ENCODE data around the gene CAMK2A.

CAMK2A gene

DNA sequence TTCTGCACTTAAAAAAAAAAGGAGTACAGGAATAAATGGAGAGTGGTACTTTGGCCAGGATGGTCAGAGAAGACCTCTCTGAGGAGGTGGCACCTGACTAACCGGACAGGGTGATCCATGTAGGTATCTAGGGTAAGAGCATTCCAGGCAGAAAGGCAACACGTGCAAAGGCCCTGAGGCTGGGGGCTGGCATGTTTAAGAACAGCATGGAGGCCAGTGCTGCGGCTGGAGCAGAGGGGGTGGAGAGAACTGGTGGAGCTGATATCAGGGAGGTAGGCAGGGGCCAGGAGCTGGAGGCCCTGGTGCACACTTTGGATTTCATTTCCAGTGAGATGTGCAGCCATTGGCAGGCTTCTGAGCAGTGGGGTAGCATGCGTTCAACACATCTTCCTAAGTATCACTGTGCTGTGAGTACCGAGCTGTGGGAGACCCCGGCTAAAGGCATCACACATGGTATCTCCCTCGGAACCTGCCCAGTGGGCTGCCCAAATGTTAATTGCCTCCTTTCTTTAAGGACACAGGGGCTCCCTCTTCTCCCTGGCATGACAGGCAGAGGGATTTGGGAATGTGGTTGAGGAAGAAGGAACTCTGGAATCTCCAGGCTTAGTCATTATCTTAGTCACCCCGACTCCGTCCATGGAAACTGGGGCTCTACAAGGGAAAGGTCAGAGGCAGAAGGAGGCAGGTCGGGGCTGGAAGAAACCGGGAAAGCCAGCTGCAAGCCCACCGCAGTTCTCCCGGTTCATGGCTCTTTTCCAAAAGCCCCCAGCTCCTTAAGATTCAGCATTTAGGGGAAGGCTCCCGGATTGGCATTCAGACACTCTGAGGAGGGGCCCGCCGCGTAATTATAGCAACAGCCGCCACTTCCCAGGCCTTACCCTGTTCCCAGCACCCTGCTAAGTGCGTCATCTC, 81.1 kb downstream of the CAMK2A start:
- DNase-seq = no peak

DNA sequence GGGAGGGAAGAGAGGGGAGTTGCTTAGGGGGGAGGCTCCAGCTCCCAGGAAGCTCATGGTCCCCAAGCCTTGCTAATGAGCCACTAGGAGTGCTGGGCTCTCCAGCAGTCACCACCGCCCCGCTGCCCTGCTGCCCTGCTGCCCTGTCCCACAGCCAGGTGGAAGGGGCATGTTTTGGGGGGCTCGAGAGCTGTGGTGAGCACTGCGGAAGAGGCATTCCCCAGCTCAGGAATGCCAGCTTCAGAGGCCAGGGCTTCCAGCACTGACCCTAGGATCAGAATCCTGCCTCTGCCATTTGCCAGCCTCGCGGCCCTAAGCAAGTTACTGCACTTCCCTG, 82.8 kb downstream of the CAMK2A start:
- no peak for DNase-seq

DNA sequence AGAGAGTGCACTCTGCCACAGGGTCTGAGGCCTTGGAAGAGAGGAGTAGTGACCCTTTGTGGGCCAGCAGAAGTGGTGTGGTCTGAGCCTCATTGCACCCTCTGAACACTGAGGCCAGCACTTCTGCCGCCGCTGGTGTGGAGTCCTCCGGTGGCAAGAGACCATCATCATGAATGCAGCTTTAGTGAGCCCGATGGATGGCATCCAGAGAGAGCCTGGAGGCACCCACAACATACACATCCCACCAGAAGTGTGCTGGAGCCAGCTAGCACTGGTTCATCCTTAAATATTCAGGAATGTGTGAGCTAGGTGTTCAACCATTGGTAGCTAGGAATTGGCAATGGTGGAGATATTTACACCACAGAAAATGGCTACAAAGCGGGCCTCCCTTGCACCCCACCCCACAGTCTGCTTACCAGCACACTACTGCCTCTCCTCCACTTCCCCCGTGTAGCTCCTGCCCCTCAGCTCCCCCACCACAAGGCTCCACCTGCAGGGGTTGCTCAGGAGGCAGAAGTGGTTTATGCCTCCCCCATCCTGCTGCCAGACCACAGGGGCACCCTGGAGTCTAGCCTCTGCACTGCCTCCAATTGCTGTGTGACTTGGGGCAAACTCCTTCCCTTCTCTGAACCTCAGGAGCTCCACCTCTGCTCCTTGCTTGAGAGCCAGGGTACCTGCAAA, 83.3 kb downstream of the CAMK2A start:
- no peak for DNase-seq

DNA sequence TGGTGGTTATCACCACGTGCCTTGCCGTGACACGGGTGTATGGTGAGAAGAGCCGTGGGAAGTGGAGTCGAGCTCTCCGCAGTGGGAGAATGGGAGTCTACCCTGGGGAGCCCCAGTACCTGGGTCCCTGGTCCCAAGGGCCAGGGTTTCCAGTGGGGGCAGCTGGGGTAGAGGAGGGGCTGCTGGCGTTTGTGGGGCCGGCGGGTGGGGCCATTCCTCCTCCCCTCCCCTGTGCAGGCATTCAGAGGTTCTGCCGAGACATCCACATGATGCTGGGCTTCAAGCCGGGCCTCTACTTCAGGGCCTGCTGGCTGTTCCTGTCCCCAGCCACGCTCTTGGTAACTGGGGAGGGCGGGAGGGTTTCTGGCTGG, 85.0 kb downstream of the CAMK2A start:
- DNase-seq = no peak

DNA sequence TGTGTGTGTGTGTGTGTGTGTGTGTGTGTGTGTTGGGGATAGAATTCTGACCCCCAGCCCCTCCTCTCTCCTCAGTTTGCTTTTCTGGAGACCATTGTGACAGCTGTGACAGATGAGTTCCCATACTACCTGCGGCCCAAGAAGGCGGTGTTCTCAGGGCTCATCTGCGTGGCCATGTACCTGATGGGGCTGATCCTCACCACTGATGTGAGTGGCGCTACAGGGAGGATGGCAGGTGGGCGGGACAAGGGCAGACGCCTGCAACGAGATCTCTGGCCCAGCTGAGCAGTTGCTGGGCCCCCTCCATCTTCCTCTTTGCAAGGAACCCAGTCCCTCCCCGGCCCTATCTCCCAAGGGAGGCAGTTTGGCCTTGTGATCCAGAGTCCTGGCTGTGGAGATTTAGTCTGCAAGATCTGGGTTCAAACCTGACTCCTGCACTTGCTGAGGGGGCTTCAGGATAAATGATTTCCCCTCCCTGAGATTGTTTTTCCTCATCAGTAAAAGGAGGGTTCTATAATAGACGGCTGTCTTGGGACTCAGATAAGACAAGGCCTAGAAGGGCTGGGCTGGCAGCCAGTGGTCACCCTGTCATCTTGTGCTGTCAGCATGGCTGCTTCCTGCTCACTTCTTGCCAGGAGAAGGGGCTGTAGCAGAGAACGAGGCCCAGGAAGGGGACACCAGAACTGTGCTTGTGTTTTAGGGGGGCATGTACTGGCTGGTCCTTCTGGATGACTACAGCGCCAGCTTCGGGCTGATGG, 85.6 kb downstream of the CAMK2A start:
- DNase-seq = no peak

DNA sequence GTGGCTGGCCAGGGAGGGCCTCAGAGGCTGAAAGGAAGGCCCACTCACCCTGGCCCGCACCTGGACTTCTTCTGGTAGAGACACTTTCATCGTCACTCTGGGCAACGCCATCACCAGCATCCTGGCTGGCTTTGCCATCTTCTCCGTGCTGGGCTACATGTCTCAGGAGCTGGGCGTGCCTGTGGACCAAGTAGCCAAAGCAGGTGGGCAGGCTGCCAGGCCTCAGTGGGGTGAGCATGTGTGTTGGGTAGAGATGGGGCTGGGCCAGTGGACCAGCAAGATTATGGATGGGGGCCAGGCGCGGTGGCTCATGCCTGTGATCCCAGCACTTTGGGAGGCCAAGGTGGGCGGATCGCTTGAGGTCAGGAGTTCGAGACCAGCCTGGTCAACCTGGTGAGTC, 87.1 kb downstream of the CAMK2A start:
- no peak for DNase-seq

DNA sequence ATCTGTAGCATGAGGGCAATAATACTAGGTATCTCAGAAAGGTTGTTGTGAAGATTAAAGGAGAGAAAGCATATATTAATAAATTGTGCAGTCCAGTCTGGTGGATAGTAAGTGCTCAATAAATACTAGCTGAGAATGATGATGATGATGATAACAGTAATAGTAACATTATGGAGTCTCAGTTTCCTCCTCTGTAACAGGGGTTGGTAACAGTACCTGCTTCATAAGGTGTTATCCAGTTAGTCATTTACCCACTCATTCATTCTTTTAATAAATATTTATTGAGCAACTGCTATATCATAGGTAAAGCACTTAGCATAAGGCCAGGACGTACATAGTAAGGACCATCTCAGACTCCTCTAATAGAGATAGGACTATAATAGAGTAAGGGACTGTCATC, 92.1 kb downstream of the CAMK2A start:
- no peak for DNase-seq

DNA sequence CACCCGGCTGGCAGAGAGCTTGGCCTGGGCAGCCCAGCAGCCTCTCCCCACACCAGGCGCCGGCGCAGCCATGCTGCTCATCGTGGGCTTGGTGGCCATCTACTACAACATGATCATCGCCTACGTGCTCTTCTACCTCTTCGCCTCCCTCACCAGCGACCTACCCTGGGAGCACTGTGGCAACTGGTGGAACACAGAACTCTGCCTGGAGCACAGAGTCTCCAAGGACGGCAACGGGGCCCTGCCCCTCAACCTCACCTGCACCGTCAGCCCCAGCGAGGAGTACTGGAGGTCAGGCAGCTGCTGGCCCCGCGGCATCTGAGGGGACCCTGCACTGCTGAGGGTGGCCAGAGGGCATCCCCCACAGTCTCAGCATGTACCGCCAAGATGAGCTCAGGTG, 92.6 kb downstream of the CAMK2A start:
- no peak for DNase-seq

DNA sequence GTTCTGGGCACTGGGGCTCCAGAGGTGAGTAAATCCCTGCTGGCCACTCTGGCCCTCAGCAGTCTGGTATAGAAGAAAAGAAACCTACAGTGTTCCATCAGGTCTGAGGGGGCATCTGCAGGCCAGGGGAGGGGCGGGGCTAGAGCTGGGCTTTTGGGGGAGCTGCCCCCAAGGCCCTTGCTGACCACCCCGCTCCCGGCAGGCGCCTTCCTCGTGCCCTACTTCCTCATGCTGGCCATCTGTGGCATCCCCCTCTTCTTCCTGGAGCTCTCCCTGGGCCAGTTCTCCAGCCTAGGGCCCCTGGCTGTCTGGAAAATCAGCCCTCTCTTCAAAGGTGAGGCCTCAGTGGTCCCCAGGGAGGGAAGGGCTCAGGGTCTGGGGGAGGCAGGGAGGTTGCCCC, 93.1 kb downstream of the CAMK2A start:
- DNase-seq = no peak

DNA sequence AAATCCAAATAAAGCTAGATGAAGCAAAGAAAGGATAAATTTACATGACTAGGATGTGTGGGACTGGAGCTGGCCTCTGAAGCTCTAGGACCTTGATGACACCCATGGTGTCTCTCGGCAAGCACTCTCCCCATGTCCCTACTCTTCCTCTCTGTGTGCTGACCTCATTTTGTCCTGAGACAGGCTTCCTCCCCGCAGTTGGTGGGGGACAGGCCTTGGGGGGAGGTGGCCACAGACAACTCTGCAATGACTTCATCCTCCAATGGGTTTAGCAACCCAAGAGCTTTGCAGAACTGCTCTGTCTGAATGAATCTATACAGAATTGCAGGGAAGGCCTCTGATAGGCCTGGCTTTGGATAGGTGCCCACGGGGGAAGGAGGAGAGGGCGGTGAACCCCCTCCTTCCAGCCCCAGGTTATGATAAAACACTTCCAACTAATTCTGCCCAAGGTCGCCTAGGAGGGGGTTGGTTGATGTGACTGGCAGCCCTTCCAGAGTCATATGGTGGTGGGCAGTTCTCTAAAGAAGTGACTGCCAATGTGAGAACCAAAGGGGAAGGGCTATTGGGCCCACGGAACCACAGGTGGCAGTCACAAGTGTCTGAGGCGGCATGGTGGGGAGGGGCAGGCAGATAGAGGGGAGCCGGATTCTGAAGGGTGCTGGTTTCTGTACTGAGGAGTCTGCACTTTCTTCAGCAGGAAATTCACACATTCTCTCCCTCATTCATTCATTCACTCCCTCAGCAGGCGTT, 93.7 kb downstream of the CAMK2A start:
- no peak for DNase-seq

DNA sequence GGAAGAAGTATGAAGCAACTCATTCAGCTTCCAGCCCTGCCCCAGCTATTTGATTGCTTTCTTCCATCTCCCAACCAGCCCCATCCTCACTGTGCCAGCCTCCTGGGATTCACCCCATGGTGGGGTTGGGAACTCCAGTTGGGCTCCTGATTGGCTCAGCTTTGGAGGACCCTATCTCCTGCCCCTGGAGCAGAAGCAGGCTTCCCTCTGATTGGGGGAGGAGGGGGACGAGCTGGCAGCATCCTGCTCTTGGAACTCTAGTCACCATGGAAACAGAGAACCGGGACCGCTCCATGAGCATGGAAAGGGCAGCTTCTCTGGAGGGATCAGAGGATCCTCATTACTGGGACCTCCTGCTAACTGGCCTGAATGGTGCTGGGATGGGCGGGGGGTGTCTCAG, 97.1 kb downstream of the CAMK2A start:
- DNase-seq = no peak

DNA sequence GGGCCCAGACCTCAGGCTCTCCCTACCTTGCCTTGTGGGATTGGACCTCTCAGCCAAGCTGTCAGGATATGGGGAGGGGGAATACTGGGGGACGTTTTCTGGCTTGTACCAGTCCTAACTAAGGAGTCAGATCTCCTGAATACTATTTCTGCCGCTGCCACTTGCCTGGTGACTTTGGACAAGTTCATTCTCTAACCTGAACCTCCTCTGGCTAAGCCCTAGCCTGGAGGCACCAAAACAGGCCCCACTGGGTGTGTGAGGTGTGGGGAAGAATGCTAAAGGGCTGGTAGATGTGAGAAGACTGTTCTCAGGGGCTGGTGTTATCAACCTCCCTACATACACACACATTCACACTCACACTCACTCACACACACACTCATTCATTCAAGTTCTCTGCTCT, 98.6 kb downstream of the CAMK2A start:
- no peak for DNase-seq

DNA sequence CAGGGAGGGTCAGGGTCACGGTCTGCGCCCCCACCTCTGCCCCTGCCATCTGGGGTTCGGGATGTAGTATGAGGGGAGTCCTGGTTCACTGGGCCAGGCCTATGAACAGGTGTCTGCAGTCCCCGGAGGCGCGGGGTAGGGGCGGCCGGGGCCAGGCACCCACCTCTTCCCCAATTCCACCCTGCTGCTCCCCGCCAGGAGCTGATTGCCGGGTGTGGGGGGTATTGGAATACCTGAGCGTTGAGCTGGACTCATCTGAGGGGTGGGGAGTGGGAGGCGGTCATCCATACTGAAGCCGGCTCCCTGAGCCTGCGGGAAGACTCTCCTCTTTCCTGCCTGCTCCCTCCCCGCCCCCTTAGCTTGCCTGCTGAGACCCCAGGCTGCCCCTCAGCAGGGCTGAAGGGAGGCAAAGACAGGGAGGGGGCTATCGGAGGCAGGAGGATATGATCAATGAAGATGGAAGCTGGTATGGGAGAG, 99.0 kb downstream of the CAMK2A start:
- no peak for DNase-seq

DNA sequence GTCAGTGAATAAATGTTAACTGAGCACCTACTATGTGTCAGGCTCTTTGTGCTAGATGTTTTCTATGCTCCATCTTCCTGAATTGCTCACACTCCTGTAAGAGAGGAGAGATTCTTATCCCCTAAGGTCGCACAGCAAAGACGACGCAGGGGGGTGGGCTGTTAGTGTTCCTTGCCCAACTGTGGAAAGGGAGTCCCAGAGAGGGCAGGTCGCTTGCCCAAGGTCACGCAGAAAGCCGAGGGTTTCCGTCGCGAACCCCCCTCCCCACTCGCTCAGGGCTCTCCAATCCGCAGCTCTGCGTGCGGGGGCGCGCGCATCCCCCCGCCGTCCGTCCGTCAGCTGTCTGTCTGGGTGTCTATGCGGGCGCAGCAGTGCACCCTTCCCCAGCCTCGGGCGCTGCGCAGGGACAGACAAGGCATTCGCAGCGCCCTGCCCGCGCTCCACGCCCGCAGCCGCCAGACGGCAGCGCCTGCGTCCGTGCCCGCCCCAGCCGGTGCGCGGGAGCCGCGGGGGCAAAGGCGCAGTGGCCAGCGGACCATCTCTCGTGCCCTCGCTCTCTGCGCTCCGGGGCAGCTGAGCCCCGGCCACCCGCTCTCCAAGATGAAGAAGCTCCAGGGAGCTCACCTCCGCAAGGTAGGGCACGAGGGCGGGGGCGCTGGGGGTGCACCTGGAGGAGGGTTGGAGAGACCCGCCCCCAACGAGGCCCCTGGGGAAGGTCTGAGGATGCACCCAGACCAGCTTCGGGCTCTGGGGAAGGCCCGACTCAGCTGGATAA, 99.7 kb downstream of the CAMK2A start, which contains the start of gene SLC6A7:
TSS of gene SLC6A7 (plus strand) at position 335 of the 775 bp plus-strand sequence. CDS start at position 601, 266 bp downstream.
- no peak for DNase-seq

DNA sequence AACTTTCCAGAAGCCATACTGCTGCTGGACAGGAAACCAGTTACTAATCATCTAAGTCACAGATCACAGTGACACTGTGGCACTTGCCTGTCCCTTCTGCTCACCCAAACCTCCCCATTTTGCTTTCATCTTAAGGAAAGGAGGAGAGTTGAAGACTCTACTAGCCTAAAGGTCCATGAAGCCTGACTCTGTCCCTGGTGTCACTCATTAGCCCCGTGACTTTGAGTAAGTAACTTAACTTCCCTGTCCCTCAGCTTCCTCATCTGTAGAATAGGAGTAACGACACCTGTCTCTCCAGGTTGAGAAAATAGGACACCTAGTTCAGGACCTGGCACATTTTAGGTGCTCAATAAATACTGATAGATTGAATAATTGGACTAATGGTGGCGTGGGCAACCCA, 100.2 kb downstream of the CAMK2A start:
- DNase-seq = no peak

DNA sequence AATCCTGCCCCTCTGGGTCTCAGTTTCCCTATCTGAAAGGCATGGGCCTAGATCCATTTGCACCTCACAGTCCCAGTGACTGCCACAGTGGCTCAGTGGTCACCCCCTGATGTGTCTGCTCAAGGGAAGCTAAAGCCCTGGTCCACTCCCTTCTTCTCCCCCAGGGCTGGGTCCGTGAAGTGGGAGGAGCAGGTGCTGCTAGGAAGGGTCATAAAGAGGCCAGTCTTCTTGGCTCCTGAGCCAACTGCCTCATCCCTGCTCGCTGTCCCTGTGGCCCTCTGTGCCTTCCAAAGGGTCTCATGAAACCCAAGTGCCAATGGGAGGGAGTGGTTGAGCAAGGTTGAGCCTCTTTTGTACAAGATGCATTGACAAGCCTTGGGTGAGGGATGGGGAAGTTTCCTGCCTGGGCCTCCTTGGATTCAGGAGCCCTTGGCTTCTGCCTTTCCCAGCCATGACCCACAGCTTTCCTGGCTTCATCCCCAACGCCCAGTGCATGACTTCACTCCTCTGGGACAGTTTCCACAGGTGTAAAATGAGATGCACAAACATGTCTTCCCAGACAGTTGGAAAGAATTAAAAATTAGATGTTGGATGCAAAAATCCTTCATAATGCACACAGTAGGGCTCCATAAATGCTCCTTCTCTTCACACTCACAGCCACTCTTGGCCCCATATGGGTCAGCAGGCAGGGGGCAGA, 101.3 kb downstream of the CAMK2A start:
- DNase-seq = no peak

DNA sequence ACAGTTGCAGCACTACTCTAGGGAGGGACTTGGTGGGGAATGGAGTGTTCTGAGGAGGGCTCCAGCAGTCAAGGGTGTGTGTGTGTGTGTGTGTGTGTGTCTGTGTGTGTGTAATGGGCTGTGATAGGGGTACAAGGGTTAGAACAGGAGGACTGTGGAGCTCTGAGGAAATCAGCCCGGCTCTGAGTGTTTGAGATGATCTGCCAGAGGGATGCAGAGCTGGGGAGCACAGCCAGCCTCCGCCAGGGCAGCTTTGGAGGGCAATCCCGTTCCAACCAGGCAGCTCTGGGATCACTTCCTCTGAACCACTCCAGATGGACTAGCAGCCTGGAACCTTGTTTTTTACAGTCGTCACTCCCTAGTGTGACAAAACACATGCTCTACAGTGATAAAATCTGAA, 102.7 kb downstream of the CAMK2A start:
- DNase-seq = no peak

DNA sequence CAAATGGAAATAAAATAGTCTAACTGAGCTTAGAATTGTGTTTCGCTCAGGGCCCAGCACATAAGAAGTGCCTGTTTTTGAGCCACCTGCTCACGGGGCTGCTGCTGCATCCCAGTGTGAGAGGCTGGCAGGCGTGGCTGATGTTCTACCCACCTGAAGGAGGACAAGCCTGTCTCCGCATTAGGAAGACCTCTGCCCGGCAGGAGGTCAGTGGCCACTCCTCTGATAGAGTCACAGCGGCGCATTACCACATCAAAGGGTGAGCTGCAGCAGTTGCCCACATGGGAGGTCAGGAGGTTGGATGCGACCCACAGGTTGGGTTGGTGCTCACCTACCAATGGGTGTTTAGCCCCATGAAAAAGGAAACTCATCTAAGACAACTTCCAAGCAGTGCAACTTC, 103.4 kb downstream of the CAMK2A start:
- DNase-seq = no peak

DNA sequence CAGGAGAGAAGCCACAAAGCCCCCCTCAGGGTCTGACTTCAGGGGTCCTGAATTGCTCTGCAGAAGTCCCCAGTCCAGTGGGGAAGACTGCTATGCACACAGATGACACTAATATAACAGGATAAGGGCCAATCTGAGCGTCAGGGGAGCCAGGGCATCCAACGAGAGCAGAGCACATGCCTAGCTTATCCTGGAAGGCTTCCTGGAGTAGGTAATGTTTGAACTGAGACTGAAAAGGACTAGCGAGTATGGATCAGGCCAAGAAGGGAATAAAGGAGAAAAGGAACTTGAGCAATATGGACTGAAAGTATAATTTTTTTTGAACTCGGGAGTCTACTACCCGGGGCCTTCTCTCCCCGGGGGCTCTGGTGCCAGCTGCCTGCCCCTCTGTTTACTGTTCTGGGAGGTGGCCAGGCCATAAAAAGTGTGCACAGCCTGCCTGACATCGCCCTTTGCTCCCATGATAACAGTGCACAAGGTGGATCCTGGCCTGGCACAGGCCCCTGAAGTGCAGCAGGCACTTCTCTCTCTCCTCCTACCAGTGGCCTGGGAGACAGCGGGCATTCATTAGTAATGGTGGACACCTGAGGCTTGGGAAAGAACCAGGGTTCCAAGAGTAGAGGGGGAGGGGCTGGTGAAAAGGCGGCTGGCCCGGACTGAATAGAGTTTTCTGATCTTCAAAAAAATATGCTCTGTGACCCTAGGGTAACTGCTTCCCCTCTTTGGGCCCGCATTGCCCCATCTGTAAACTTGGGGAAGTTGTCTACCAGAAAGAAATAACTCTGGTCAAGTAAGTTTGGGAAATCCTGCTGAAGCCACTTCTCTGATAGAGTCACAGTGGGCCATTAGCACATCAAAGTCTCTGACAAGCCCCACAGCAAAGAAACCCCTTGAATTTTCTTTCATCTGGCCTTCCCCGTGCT, 104.3 kb downstream of the CAMK2A start:
- no peak for DNase-seq

DNA sequence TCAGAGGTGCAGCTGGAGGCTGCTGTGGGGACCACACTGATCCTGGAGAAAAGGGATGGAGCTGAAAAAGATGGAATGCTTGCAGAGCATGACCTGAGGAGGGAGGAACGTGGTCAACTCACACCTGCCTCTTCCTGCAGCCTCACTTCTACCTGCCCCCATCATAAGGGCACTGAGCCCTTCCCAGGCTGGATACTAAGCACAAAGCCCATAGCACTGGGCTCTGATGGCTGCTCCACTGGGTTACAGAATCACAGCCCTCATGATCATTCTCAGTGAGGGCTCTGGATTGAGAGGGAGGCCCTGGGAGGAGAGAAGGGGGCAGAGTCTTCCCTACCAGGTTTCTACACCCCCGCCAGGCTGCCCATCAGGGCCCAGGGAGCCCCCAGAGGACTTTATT, 105.6 kb downstream of the CAMK2A start:
- no peak for DNase-seq
